ENCODE results near the gene SYVN1.

GRCh38 chr11:65102142-65103095 is 31.9 kb downstream of the SYVN1 start:
- TF ChIP-seq CTCF (IDR thresholded peaks at IDR 0.05; ENCODE audit: borderline replicate concordance, extremely low read depth, low read length, poor library complexity, severe bottlenecking) (no peak), EZH2 (IDR thresholded peaks at IDR 0.05; ENCODE audit: borderline replicate concordance, low read depth, low read length, severe bottlenecking) (no peak)
